Measurements from ENCODE around the gene CNN2. TPM values are rescaled to one million over a fixed set of nuclear protein-coding genes. Genes with fewer than 3 reads are reported as not detected.

The CNN2 gene
- total and polyA plus RNA-seq, 9 of the 15 experiments (the other 6 are each of a cell fraction or from before 2014, with no cell fraction given) = 12.1 to 174 (median 52.7) TPM

DNA sequence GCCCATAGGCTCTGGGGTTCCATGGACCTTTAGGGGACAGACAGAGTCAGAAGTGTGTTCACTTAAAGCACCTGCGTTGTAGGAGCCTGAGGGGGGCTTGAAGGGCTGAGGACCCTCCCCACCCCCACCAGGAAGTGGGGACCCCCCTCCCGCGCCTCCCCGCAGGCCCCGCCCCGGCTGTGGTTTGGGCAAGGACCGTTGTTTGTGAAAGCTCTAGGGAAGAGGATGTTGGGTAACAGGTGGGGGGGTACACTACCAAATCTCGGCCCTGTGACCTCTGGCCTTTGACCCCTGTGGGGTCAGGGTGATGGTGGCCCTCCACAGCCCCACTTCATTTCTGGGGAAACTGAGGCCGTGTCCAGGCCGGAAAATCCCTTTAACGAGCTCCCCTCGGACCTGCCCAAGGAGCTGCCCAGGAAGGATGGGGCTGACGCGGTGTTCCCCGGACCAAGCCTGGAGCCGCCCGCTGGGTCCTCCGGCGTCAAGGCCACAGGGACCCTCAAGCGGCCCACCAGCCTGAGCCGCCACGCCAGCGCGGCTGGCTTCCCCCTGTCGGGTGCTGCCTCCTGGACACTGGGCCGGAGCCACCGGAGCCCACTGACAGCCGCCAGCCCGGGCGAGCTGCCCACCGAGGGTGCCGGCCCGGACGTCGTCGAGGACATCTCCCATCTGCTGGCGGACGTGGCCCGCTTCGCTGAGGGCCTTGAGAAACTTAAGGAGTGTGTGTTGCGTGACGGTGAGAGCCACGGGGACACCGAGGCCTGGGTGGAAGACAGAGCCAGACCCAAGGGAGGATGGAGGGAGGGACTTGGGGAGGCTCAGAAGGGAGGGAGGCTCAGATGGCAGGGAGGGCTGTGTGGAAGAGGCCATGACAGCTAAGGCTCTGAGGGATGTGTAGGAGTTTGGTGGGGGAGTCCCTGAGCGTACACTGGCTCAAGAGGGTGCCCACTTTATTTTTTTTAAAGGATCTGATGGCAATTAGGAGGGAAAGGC lies 41.9 kb downstream of the CNN2 start (continued):
- TF ChIP-seq SIN3A (IDR thresholded peaks at IDR 0.05; ENCODE audit: borderline replicate concordance in 2 of 2, control insufficient read depth in 1 of 2, low read depth in 2 of 2, low read length in 2 of 2) (no peak), TCFL5 (CRISPR knock-in tag; conservative IDR thresholded peaks at IDR 0.05) (no peak), EP400 (IDR thresholded peaks at IDR 0.05) (no peak), ZZZ3 (IDR thresholded peaks at IDR 0.05) (no peak), PHB (CRISPR knock-in tag; IDR thresholded peaks at IDR 0.05) (no peak), NR2C2 (CRISPR knock-in tag; IDR thresholded peaks at IDR 0.05) (peak; percentile 97), NR2C2 (tag; IDR thresholded peaks at IDR 0.05) (peak; percentile 98), CREBBP (IDR thresholded peaks at IDR 0.05; ENCODE audit: low read depth, low read length) (no peak), SMARCE1 (IDR thresholded peaks at IDR 0.05) (no peak), HSF4 (CRISPR knock-in tag; IDR thresholded peaks at IDR 0.05; ENCODE audit: borderline replicate concordance) (no peak), NR1H2 (CRISPR knock-in tag; IDR thresholded peaks at IDR 0.05) (no peak), HDAC1 (IDR thresholded peaks at IDR 0.05) (peak in 1 of 2 experiments; percentile 58; a peak in 2 of 4 replicates)
- TF ChIP-seq, protein P1, sequence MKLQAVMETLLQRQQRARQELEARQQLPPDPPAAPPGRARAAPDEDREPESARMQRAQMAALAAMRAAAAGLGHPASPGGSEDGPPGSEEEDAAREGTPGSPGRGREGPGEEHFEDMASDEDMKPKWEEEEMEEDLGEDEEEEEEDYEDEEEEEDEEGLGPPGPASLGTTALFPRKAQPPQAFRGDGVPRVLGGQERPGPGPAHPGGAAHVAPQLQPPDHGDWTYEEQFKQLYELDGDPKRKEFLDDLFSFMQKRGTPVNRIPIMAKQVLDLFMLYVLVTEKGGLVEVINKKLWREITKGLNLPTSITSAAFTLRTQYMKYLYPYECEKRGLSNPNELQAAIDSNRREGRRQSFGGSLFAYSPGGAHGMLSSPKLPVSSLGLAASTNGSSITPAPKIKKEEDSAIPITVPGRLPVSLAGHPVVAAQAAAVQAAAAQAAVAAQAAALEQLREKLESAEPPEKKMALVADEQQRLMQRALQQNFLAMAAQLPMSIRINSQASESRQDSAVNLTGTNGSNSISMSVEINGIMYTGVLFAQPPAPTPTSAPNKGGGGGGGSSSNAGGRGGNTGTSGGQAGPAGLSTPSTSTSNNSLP (IDR thresholded peaks at IDR 0.05; ENCODE audit: borderline replicate concordance, low read depth, low read length) = no peak
- TF ChIP-seq, protein P2, sequence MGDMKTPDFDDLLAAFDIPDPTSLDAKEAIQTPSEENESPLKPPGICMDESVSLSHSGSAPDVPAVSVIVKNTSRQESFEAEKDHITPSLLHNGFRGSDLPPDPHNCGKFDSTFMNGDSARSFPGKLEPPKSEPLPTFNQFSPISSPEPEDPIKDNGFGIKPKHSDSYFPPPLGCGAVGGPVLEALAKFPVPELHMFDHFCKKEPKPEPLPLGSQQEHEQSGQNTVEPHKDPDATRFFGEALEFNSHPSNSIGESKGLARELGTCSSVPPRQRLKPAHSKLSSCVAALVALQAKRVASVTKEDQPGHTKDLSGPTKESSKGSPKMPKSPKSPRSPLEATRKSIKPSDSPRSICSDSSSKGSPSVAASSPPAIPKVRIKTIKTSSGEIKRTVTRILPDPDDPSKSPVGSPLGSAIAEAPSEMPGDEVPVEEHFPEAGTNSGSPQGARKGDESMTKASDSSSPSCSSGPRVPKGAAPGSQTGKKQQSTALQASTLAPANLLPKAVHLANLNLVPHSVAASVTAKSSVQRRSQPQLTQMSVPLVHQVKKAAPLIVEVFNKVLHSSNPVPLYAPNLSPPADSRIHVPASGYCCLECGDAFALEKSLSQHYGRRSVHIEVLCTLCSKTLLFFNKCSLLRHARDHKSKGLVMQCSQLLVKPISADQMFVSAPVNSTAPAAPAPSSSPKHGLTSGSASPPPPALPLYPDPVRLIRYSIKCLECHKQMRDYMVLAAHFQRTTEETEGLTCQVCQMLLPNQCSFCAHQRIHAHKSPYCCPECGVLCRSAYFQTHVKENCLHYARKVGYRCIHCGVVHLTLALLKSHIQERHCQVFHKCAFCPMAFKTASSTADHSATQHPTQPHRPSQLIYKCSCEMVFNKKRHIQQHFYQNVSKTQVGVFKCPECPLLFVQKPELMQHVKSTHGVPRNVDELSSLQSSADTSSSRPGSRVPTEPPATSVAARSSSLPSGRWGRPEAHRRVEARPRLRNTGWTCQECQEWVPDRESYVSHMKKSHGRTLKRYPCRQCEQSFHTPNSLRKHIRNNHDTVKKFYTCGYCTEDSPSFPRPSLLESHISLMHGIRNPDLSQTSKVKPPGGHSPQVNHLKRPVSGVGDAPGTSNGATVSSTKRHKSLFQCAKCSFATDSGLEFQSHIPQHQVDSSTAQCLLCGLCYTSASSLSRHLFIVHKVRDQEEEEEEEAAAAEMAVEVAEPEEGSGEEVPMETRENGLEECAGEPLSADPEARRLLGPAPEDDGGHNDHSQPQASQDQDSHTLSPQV (IDR thresholded peaks at IDR 0.05) = no peak
- TF ChIP-seq, protein P3, sequence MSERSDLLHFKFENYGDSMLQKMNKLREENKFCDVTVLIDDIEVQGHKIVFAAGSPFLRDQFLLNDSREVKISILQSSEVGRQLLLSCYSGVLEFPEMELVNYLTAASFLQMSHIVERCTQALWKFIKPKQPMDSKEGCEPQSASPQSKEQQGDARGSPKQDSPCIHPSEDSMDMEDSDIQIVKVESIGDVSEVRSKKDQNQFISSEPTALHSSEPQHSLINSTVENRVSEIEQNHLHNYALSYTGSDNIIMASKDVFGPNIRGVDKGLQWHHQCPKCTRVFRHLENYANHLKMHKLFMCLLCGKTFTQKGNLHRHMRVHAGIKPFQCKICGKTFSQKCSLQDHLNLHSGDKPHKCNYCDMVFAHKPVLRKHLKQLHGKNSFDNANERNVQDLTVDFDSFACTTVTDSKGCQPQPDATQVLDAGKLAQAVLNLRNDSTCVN (CRISPR knock-in tag; IDR thresholded peaks at IDR 0.05) = no peak
- TF ChIP-seq, protein P4, sequence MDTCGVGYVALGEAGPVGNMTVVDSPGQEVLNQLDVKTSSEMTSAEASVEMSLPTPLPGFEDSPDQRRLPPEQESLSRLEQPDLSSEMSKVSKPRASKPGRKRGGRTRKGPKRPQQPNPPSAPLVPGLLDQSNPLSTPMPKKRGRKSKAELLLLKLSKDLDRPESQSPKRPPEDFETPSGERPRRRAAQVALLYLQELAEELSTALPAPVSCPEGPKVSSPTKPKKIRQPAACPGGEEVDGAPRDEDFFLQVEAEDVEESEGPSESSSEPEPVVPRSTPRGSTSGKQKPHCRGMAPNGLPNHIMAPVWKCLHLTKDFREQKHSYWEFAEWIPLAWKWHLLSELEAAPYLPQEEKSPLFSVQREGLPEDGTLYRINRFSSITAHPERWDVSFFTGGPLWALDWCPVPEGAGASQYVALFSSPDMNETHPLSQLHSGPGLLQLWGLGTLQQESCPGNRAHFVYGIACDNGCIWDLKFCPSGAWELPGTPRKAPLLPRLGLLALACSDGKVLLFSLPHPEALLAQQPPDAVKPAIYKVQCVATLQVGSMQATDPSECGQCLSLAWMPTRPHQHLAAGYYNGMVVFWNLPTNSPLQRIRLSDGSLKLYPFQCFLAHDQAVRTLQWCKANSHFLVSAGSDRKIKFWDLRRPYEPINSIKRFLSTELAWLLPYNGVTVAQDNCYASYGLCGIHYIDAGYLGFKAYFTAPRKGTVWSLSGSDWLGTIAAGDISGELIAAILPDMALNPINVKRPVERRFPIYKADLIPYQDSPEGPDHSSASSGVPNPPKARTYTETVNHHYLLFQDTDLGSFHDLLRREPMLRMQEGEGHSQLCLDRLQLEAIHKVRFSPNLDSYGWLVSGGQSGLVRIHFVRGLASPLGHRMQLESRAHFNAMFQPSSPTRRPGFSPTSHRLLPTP (IDR thresholded peaks at IDR 0.05; ENCODE audit: borderline replicate concordance, extremely low read depth, insufficient read length) = no peak
